ENCODE data around the gene P2RY6.

- no peak for TF ChIP-seq CTCF (IDR thresholded peaks at IDR 0.05)
- TF ChIP-seq POLR2A (IDR thresholded peaks at IDR 0.05), result no peak
Measured at GRCh38 chr11:73291196-73291595, 19.1 kb downstream of the P2RY6 start.

Measured in stomach (tissue), 4 donors.